Right lobe of liver (tissue), 4 donors: ENCODE measurements around the gene CALML4.

ENCODE experiments used
- CTCF ChIP-seq, 4 donors: fragments of 200-600 bp in 3 of 4; fragments of 450-650 bp in 1 of 4; IDR thresholded peaks; one replicate each; pipeline versions ENCODE4 v1.5.1 to v1.8.0; 2016 to 2022; ENCODE audit warnings: antibody characterized with exemption in 4 of 4, mild to moderate bottlenecking in 2 of 4
- POLR2A ChIP-seq: fragments of 450-650 bp; IDR thresholded peaks from one replicate; pipeline ENCODE4 v1.6.1; 2017; ENCODE audit warnings: antibody characterized with exemption, mild to moderate bottlenecking
- donor health status: DM: no; HTN: no; CAD: no.
- donor health status: DM: no; HTN: no; CAD: no.
- donor health status: DM: no; HTN: yes; CAD: no.

DNA sequence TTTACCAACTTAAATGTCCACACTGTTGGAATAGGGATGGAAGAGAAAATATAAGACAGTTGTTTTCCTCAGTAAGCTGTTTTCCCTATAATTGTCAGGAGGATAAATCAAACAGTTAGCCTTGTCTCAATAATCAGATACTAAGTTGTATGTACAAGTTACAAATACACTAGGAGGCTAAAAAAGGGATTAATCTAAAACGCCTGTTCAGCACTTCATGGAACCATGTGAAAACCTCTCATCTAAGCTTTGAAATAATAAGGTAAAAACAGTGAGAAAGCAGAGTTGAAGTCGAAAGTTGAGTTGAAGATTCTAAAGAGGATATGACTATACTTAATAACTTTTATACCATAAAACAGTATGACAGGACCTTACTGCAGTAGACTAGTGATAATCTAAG lies 62.0 kb downstream of the CALML4 start:
- TF ChIP-seq CTCF (IDR thresholded peaks at IDR 0.05): no peak
- TF ChIP-seq POLR2A: no peak
